22Rv1 (cell line): ENCODE results near the gene KLHDC8A.

ENCODE experiments used
- ZFX ChIP-seq: fragments of 450-650 bp; IDR thresholded peaks from 2 replicates; pipeline ENCODE4 v1.6.1; 2017; ENCODE audit warnings: antibody characterized with exemption, borderline replicate concordance
- TF ChIP-seq, protein P1 (sequence below): fragments of 450-650 bp; IDR thresholded peaks from 2 replicates; pipeline ENCODE4 v1.5.1; 2017; ENCODE audit warnings: mild to moderate bottlenecking

DNA sequence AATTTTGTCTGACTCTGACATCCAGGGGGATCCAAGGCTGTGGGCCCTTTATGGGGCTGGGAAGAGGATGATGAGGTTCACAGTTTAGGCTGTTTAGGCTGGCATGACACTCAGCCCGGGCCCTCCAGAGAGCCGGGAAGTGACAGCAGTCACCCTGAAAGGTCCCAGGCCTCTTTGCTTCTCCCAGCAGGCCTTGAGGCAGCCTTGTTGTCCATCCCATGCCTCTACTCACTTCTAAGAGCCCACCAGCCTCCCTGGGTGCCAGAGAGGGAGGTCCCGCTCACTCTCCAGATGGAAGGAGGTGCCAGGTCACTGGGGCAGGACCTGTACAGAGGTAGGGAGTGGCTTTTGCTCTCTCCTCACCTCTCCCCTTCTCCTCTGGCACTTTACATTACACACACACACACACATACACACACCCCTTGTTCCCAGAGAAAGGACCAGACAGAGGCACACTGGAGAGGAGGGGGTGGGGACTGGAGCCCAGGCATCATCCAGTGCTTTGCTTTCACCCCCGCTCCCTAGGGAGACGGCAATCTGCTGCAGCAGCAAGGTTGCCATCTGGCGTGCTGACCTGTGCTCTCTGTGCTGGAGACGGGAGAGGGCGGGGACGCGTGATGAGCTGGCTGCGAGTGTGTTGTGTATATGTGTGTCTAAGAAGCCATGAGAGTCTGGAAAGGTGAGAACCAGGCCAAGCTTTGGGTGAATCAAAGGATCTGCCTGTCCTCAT is 4.6 kb downstream of the KLHDC8A start:
- TF ChIP-seq, protein P1, sequence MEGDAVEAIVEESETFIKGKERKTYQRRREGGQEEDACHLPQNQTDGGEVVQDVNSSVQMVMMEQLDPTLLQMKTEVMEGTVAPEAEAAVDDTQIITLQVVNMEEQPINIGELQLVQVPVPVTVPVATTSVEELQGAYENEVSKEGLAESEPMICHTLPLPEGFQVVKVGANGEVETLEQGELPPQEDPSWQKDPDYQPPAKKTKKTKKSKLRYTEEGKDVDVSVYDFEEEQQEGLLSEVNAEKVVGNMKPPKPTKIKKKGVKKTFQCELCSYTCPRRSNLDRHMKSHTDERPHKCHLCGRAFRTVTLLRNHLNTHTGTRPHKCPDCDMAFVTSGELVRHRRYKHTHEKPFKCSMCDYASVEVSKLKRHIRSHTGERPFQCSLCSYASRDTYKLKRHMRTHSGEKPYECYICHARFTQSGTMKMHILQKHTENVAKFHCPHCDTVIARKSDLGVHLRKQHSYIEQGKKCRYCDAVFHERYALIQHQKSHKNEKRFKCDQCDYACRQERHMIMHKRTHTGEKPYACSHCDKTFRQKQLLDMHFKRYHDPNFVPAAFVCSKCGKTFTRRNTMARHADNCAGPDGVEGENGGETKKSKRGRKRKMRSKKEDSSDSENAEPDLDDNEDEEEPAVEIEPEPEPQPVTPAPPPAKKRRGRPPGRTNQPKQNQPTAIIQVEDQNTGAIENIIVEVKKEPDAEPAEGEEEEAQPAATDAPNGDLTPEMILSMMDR, result no peak
- TF ChIP-seq ZFX, result no peak
